Fibroblast of lung (primary cell): Measurements from ENCODE around the gene TFAP2E. TPM values are rescaled to one million over a fixed set of nuclear protein-coding genes. Genes with fewer than 3 reads are reported as not detected.

Experiments used
- DNase-seq, 2 donors: peaks; one replicate each; pipeline versions ENCODE4 v3.0.0 to v3.0.0-alpha.2; 2010; ENCODE audit warnings: low read depth in 2 of 2
- H2AFZ ChIP-seq: 2 replicates; pipeline ENCODE4 v1.5.1; 2012; ENCODE audit warnings: low read length, control low read depth, inconsistent platforms
- H3K27ac ChIP-seq: 2 replicates; pipeline ENCODE4 v1.5.1; 2011; ENCODE audit warnings: low read length, control low read depth; ENCODE audit not compliant: insufficient read depth
- H3K27me3 ChIP-seq: 2 replicates; pipeline ENCODE4 v1.5.1; 2011; ENCODE audit warnings: mild to moderate bottlenecking, low read length; ENCODE audit not compliant: control insufficient read depth, insufficient read depth
- H3K36me3 ChIP-seq: 2 replicates; pipeline ENCODE4 v1.5.1; 2011; ENCODE audit warnings: low read length; ENCODE audit not compliant: control insufficient read depth, insufficient read depth
- H3K4me1 ChIP-seq: 2 replicates; pipeline ENCODE4 v1.5.1; 2011; ENCODE audit warnings: low read length; ENCODE audit not compliant: control insufficient read depth, insufficient read depth; ENCODE audit errors: extremely low read depth
- H3K4me2 ChIP-seq: 2 replicates; pipeline ENCODE4 v1.5.1; 2011; ENCODE audit warnings: low read length, control low read depth; ENCODE audit not compliant: insufficient read depth; ENCODE audit errors: extremely low read depth
- H3K4me3 ChIP-seq, 4 experiments: fragments of 200-600 bp in 1 of 4; sonication (generic) in 1 of 4; replicated peaks in 1 of 4; 2 replicates each; pipeline ENCODE4 v1.5.1; 2011 to 2016; ENCODE audit warnings: low read length in 4 of 4, low read depth in 3 of 4, mild to moderate bottlenecking in 3 of 4, control low read depth in 2 of 4, inconsistent platforms in 1 of 4, mixed read lengths in 1 of 4; ENCODE audit not compliant: insufficient read depth in 1 of 4; ENCODE audit errors: control extremely low read depth in 1 of 4
- H3K79me2 ChIP-seq: 2 replicates; pipeline ENCODE4 v1.5.1; 2012; ENCODE audit warnings: mild to moderate bottlenecking, low read length, inconsistent platforms; ENCODE audit not compliant: control insufficient read depth, insufficient read depth
- H3K9ac ChIP-seq: 2 replicates; pipeline ENCODE4 v1.5.1; 2011; ENCODE audit warnings: mild to moderate bottlenecking, low read length, control low read depth; ENCODE audit not compliant: insufficient read depth
- H3K9me3 ChIP-seq: 2 replicates; pipeline ENCODE4 v1.5.1; 2012; ENCODE audit warnings: low read depth, low read length; ENCODE audit not compliant: control insufficient read depth, insufficient read depth
- H4K20me1 ChIP-seq: 2 replicates; pipeline ENCODE4 v1.5.1; 2011; ENCODE audit warnings: low read length; ENCODE audit not compliant: control insufficient read depth, insufficient read depth; ENCODE audit errors: extremely low read depth
- EZH2 ChIP-seq: IDR thresholded peaks from 2 replicates; pipeline ENCODE4 v1.5.1; 2012; ENCODE audit warnings: low read length, control low read depth, mild to moderate bottlenecking; ENCODE audit errors: missing control alignments
- polyA plus RNA-seq, 2 donors: library from polyadenylated mRNA; depleted of rRNA in 1 of 2; stranded (reverse) in 1 of 2; unstranded in 1 of 2; fragments of >200 nt; gene quantifications; 2 replicates each; pipeline ENCODE4 v1.2.1, GENCODE V29; 2011 to 2012; ENCODE audit warnings: missing spikeins in 1 of 2
- total RNA-seq: library from RNA; depleted of rRNA; stranded (reverse); fragments of >200 nt; gene quantifications from 2 replicates; pipeline ENCODE4 v1.2.1, GENCODE V29; 2014
- TF ChIP-seq, protein P1 (sequence below), 2 donors: IDR thresholded peaks in 1 of 2; conservative IDR thresholded peaks in 1 of 2; 1 replicate in 1 of 2; 2 replicates in 1 of 2; pipeline ENCODE4 v1.5.1; 2011 to 2012; ENCODE audit warnings: low read length in 2 of 2, control low read depth in 1 of 2, inconsistent platforms in 1 of 2, low read depth in 1 of 2, mild to moderate bottlenecking in 1 of 2

Gene TFAP2E
- total and polyA plus RNA-seq, 2 donors (not counting 1 experiment from before 2014, with no cell fraction given) = 0.17 to 0.83 TPM

DNA sequence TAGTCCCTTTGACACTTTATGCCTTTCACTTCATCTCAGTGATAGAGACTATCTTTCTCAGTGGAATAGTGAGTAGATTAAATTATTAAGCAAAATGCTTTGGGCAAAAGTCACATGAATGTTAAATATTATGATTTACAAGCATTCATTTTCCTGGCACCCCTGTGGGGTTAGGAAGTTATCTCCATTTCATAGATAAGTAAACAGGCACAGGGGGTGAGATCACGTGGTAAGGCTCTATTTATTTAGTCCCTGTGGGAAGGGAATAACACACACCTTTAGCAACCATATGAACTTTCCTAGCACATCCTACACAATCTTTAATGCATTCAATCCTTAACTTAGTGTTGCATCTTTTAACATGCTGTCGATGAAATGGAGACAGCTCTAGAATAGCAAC is 55.9 kb downstream of the TFAP2E start:
- Histone ChIP-seq H3K4me1 (no peaks in the 10 kb centered on the region), H3K27ac (no peak overlapping the region), H3K9ac (no peak overlapping the region), H3K36me3 (peaks cover 2% of the 10 kb centered on the region), H3K27me3 (no peaks in the 10 kb centered on the region), H3K4me2 (no peak overlapping the region), H4K20me1 (no peaks in the 10 kb centered on the region), H3K4me3 (no peak overlapping the region), H2AFZ (no peak overlapping the region), H3K79me2 (peaks cover 8% of the 10 kb centered on the region), H3K9me3 (no peaks in the 10 kb centered on the region)
- TF ChIP-seq, protein P1, sequence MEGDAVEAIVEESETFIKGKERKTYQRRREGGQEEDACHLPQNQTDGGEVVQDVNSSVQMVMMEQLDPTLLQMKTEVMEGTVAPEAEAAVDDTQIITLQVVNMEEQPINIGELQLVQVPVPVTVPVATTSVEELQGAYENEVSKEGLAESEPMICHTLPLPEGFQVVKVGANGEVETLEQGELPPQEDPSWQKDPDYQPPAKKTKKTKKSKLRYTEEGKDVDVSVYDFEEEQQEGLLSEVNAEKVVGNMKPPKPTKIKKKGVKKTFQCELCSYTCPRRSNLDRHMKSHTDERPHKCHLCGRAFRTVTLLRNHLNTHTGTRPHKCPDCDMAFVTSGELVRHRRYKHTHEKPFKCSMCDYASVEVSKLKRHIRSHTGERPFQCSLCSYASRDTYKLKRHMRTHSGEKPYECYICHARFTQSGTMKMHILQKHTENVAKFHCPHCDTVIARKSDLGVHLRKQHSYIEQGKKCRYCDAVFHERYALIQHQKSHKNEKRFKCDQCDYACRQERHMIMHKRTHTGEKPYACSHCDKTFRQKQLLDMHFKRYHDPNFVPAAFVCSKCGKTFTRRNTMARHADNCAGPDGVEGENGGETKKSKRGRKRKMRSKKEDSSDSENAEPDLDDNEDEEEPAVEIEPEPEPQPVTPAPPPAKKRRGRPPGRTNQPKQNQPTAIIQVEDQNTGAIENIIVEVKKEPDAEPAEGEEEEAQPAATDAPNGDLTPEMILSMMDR (conservative IDR thresholded peaks at IDR 0.05 in 1 of 2, IDR thresholded peaks at IDR 0.05 in 1 of 2; ENCODE audit: low read depth in 1 of 2, low read length in 2 of 2) = no peak
- no peak for TF ChIP-seq EZH2
- no peak for DNase-seq

DNA sequence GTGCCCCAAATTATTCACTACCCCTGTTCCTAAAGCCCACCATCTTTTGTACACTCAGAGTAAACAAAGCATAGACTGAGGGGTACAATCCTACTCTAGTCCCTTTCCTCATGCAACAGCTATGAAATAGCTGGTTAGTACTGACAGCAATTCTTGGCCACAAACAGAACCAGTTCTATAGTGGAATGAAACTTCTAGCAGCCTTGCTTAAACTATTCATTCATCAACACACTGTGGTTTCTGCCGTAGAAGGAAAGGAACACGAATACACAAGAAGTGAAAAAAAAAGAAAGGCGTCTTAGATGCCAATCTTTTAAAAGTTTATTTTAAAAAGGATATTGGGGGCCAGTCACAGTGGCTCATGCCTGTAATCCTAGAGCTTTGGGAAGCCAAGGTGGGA is 58.3 kb downstream of the TFAP2E start:
- H4K20me1 ChIP-seq = no peaks in the 10 kb centered on the region
- H3K9me3 ChIP-seq = no peaks in the 10 kb centered on the region
- no peaks in the 10 kb centered on the region for H3K4me1 ChIP-seq
- peaks cover 19% of the 10 kb centered on the region for H3K79me2 ChIP-seq
- no peak overlapping the region for H2AFZ ChIP-seq
- H3K27ac ChIP-seq = no peak overlapping the region
- no peak overlapping the region for H3K4me3 ChIP-seq
- no peaks in the 10 kb centered on the region for H3K27me3 ChIP-seq
- DNase-seq = peak in 1 of 2 donors; percentile 75
- no peak overlapping the region for H3K4me2 ChIP-seq
- H3K9ac ChIP-seq = no peak overlapping the region
- H3K36me3 ChIP-seq = peaks cover 2% of the 10 kb centered on the region
- TF ChIP-seq EZH2 = no peak
- TF ChIP-seq, protein P1 (conservative IDR thresholded peaks at IDR 0.05 in 1 of 2, IDR thresholded peaks at IDR 0.05 in 1 of 2; ENCODE audit: low read depth in 1 of 2, low read length in 2 of 2) = no peak

DNA sequence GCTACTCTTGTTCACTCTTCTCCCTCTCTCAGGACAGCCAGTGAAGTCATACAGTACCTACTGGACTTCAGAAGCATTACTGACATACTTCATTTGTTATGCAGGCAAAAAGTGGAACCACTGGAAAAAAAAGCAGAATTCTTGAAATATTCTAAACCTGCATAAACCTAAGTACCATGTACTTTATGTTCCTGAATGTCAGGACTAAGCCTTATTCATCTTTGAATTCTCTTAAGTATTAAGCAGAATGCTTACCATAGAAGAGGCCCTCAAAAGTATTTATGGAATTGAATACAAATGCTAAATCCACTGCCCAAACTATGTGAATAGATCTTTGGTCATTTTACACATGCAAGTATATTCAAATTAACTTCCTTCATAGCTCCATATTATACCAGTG is 60.4 kb downstream of the TFAP2E start:
- H3K9me3 ChIP-seq = no peaks in the 10 kb centered on the region
- H3K4me2 ChIP-seq = no peak overlapping the region
- peak in 1 of 2 donors; percentile 61 for DNase-seq
- H3K27me3 ChIP-seq = no peaks in the 10 kb centered on the region
- TF ChIP-seq, protein P1 (conservative IDR thresholded peaks at IDR 0.05 in 1 of 2, IDR thresholded peaks at IDR 0.05 in 1 of 2; ENCODE audit: low read depth in 1 of 2, low read length in 2 of 2) = no peak
- no peak for TF ChIP-seq EZH2
- peaks cover 37% of the 10 kb centered on the region for H3K79me2 ChIP-seq
- no peak overlapping the region for H3K4me3 ChIP-seq
- no peak overlapping the region for H3K27ac ChIP-seq
- no peaks in the 10 kb centered on the region for H3K4me1 ChIP-seq
- H4K20me1 ChIP-seq = no peaks in the 10 kb centered on the region
- H3K36me3 ChIP-seq = peaks cover 2% of the 10 kb centered on the region
- H2AFZ ChIP-seq = no peak overlapping the region
- no peak overlapping the region for H3K9ac ChIP-seq
